GM18909 (cell line): Measurements from ENCODE around the gene CREB3L2.

Experiments used
- ATAC-seq: cut with Tn5 transposase; IDR thresholded peaks from one replicate; pipeline ENCODE4 v1.9.1; 2021; ENCODE audit warnings: mild to moderate bottlenecking; ENCODE audit not compliant: unreplicated experiment, poor library complexity

The CREB3L2 gene

GRCh38 chr7:137881607-137882260 is 120.2 kb downstream of the CREB3L2 start:
- ATAC-seq: peak; percentile 22

- ATAC-seq: no peak
Observed at GRCh38 chr7:137880432-137880831, 121.5 kb downstream of the CREB3L2 start.

- ATAC-seq: peak; percentile 43
Observed at GRCh38 chr7:137879357-137880158, 122.3 kb downstream of the CREB3L2 start.

- no peak for ATAC-seq
Observed at GRCh38 chr7:137878333-137878961, 123.4 kb downstream of the CREB3L2 start.

GRCh38 chr7:137877027-137877675 is 124.7 kb downstream of the CREB3L2 start:
- ATAC-seq: no peak

- ATAC-seq: no peak
Observed at GRCh38 chr7:137875746-137876145, 126.1 kb downstream of the CREB3L2 start.

- ATAC-seq: no peak
Observed at GRCh38 chr7:137873979-137874777, 127.7 kb downstream of the CREB3L2 start.

- ATAC-seq: no peak
Observed at GRCh38 chr7:137873524-137873923, 128.4 kb downstream of the CREB3L2 start.

- ATAC-seq: no peak
Observed at GRCh38 chr7:137871170-137871915, 130.5 kb downstream of the CREB3L2 start.

- no peak for ATAC-seq
Observed at GRCh38 chr7:137870684-137871083, 131.2 kb downstream of the CREB3L2 start.

GRCh38 chr7:137870078-137870477 is 131.8 kb downstream of the CREB3L2 start:
- ATAC-seq: no peak

- ATAC-seq: no peak
Observed at GRCh38 chr7:137869260-137869659, 132.6 kb downstream of the CREB3L2 start.

GRCh38 chr7:137867289-137867688 is 134.6 kb downstream of the CREB3L2 start:
- no peak for ATAC-seq

- no peak for ATAC-seq
Observed at GRCh38 chr7:137865764-137866163, 136.1 kb downstream of the CREB3L2 start.

- ATAC-seq: no peak
Observed at GRCh38 chr7:137862964-137863363, 138.9 kb downstream of the CREB3L2 start.

- ATAC-seq: no peak
Observed at GRCh38 chr7:137862358-137862757, 139.5 kb downstream of the CREB3L2 start.

- ATAC-seq: no peak
Observed at GRCh38 chr7:137860542-137860941, 141.3 kb downstream of the CREB3L2 start.

- ATAC-seq: no peak
Observed at GRCh38 chr7:137853053-137853452, 148.8 kb downstream of the CREB3L2 start.

- no peak for ATAC-seq
Observed at GRCh38 chr7:137852108-137852507, 149.8 kb downstream of the CREB3L2 start.
